CD4-positive, alpha-beta T cell (primary cell): ENCODE data around the gene LRP2. TPM values are rescaled to one million over a fixed set of nuclear protein-coding genes. Genes with fewer than 3 reads are reported as not detected.

Source experiments
- ATAC-seq: fragments of 200-7000 bp; cut with Tn5 transposase; one replicate; pipeline ENCODE4 v1.10.0; 2022; ENCODE audit warnings: mild to moderate bottlenecking; ENCODE audit not compliant: poor library complexity
- CTCF ChIA-PET: fragments of 350-600 bp; sonication (Branson Sonifier 250); formaldehyde crosslinking; loops from one replicate; lab custom pipeline; 2021; ENCODE audit warnings: antibody characterized with exemption, inconsistent platforms; lab: Charles Lee
- POLR2A ChIA-PET: fragments of 350-600 bp; sonication (Branson Sonifier 250); formaldehyde crosslinking; loops from one replicate; lab custom pipeline; 2021; ENCODE audit warnings: antibody characterized with exemption, inconsistent platforms; lab: Charles Lee
- DNase-seq, 14 experiments: peaks; one replicate each; pipeline ENCODE4 v3.0.0-alpha.2; 2013 to 2020; ENCODE audit warnings: mixed read lengths in 2 of 14
- H3K27ac ChIP-seq, 2 donors: one replicate each; pipeline versions ENCODE4 v1.5.1 to v1.7.0; 2013; ENCODE audit warnings: low read length in 2 of 2, low read depth in 1 of 2, mild to moderate bottlenecking in 1 of 2
- H3K27me3 ChIP-seq, 2 experiments: 1 replicate in 1 of 2; 2 replicates in 1 of 2; pipeline versions ENCODE4 v1.6.1 to v1.7.0; 2013; ENCODE audit warnings: low read length in 2 of 2, control low read depth in 1 of 2, mild to moderate bottlenecking in 1 of 2, moderate library complexity in 1 of 2; ENCODE audit not compliant: insufficient read depth in 2 of 2, control insufficient read depth in 1 of 2
- H3K36me3 ChIP-seq: one replicate; pipeline ENCODE4 v1.6.1; 2013; ENCODE audit warnings: low read length, control low read depth; ENCODE audit not compliant: insufficient read depth
- H3K4me1 ChIP-seq: one replicate; pipeline ENCODE4 v1.6.1; 2013; ENCODE audit warnings: low read length, control low read depth; ENCODE audit not compliant: insufficient read depth
- H3K4me3 ChIP-seq: one replicate; pipeline ENCODE4 v1.5.1; 2013; ENCODE audit warnings: mild to moderate bottlenecking, low read length, moderate library complexity
- H3K9me3 ChIP-seq, 2 experiments: 1 replicate in 1 of 2; 2 replicates in 1 of 2; pipeline versions ENCODE4 v1.6.1 to v1.7.0; 2013; ENCODE audit warnings: low read length in 2 of 2, mild to moderate bottlenecking in 2 of 2, control low read depth in 1 of 2, moderate library complexity in 1 of 2; ENCODE audit not compliant: control insufficient read depth in 1 of 2, insufficient read depth in 1 of 2
- H3K27ac Mint-ChIP-seq: one replicate; pipeline ENCODE4 v1.8.0; 2020; ENCODE audit warnings: mixed read lengths
- H3K27me3 Mint-ChIP-seq: one replicate; pipeline ENCODE4 v1.8.0; 2021; ENCODE audit warnings: mixed read lengths
- H3K36me3 Mint-ChIP-seq: one replicate; pipeline ENCODE4 v1.8.0; 2021; ENCODE audit warnings: low read depth, mixed read lengths
- H3K4me1 Mint-ChIP-seq: one replicate; pipeline ENCODE4 v1.8.0; 2021; ENCODE audit warnings: low read depth, mixed read lengths
- H3K4me3 Mint-ChIP-seq: one replicate; pipeline ENCODE4 v1.8.0; 2020; ENCODE audit warnings: mild to moderate bottlenecking, mixed read lengths
- H3K9me3 Mint-ChIP-seq: one replicate; pipeline ENCODE4 v1.8.0; 2020; ENCODE audit warnings: mixed read lengths
- intact Hi-C, 2 experiments: fragments of 100-400 bp; cut with DNase I in 1 of 2; cut with micrococcal nuclease in 1 of 2; formaldehyde crosslinking; loops; one replicate each; pipeline versions ENCODE4 v1.15.1 to v1.9.0; 2023 to 2025; cut with DNase I, micrococcal nuclease
- total RNA-seq, 174 experiments: library from RNA in 2 of 174; stranded (reverse) in 2 of 174; gene quantifications; one replicate each; pipeline ENCODE4 v1.2.3 and lab custom pipeline; 2021 to 2026
- TF ChIP-seq, protein P1 (sequence below): fragments of 200-600 bp; IDR thresholded peaks from one replicate; pipeline ENCODE4 v1.8.0; 2022; ENCODE audit warnings: antibody characterized with exemption, mild to moderate bottlenecking

LRP2 gene
- total RNA-seq, 2 experiments from 2014 or later: 0.03 TPM; not detected in 1

GRCh38 chr2:169258045-169258601 lies 104.2 kb downstream of the LRP2 start:
- H3K4me1 Mint-ChIP-seq: no peaks in the 10 kb centered on the region
- TF ChIP-seq, protein P1, sequence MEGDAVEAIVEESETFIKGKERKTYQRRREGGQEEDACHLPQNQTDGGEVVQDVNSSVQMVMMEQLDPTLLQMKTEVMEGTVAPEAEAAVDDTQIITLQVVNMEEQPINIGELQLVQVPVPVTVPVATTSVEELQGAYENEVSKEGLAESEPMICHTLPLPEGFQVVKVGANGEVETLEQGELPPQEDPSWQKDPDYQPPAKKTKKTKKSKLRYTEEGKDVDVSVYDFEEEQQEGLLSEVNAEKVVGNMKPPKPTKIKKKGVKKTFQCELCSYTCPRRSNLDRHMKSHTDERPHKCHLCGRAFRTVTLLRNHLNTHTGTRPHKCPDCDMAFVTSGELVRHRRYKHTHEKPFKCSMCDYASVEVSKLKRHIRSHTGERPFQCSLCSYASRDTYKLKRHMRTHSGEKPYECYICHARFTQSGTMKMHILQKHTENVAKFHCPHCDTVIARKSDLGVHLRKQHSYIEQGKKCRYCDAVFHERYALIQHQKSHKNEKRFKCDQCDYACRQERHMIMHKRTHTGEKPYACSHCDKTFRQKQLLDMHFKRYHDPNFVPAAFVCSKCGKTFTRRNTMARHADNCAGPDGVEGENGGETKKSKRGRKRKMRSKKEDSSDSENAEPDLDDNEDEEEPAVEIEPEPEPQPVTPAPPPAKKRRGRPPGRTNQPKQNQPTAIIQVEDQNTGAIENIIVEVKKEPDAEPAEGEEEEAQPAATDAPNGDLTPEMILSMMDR: no peak
- ChIA-PET POLR2A (no interaction called here), CTCF (interaction anchor here (0.7 kb wide), 1 partner anchor 19 kb away, joined by 3 read pairs; no protein-coding TSS in a partner anchor)
- peaks cover 10% of the 10 kb centered on the region for H3K27me3 Mint-ChIP-seq
- H3K27me3 ChIP-seq: peaks cover 0 to 5% of the 10 kb centered on the region in 2 experiments
- H3K27ac ChIP-seq: no peak overlapping the region
- H3K4me1 ChIP-seq: no peaks in the 10 kb centered on the region
- H3K9me3 Mint-ChIP-seq: no peaks in the 10 kb centered on the region
- DNase-seq: no peak
- ATAC-seq: no peak
- H3K4me3 ChIP-seq: no peak overlapping the region
- H3K9me3 ChIP-seq: no peaks in the 10 kb centered on the region
- no peak overlapping the region for H3K27ac Mint-ChIP-seq
- H3K4me3 Mint-ChIP-seq: no peak overlapping the region
- no peaks in the 10 kb centered on the region for H3K36me3 Mint-ChIP-seq
- intact Hi-C loops: no loop called here
- no peaks in the 10 kb centered on the region for H3K36me3 ChIP-seq

GRCh38 chr2:169254774-169255173 lies 107.6 kb downstream of the LRP2 start:
- Mint-ChIP-seq H3K27ac (no peak overlapping the region), H3K4me3 (no peak overlapping the region), H3K9me3 (no peaks in the 10 kb centered on the region), H3K4me1 (no peaks in the 10 kb centered on the region), H3K36me3 (no peaks in the 10 kb centered on the region), H3K27me3 (peaks cover 5% of the 10 kb centered on the region)
- POLR2A ChIA-PET: no interaction called here
- CTCF ChIA-PET: no interaction called here
- DNase-seq (no peak), ATAC-seq (no peak)
- TF ChIP-seq, protein P1: no peak
- intact Hi-C loops: no loop called here
- H3K27ac ChIP-seq: no peak overlapping the region
- H3K4me3 ChIP-seq: no peak overlapping the region
- H3K27me3 ChIP-seq: no peaks in the 10 kb centered on the region
- no peaks in the 10 kb centered on the region for H3K9me3 ChIP-seq
- H3K36me3 ChIP-seq: no peaks in the 10 kb centered on the region
- H3K4me1 ChIP-seq: no peaks in the 10 kb centered on the region

GRCh38 chr2:169247211-169247610 lies 115.1 kb downstream of the LRP2 start:
- TF ChIP-seq, protein P1: no peak
- no peaks in the 10 kb centered on the region for H3K36me3 Mint-ChIP-seq
- no peaks in the 10 kb centered on the region for H3K4me1 Mint-ChIP-seq
- intact Hi-C loops: no loop called here
- H3K27me3 Mint-ChIP-seq: no peaks in the 10 kb centered on the region
- no peaks in the 10 kb centered on the region for H3K9me3 Mint-ChIP-seq
- H3K27ac ChIP-seq: no peak overlapping the region
- no peak overlapping the region for H3K4me3 Mint-ChIP-seq
- no peaks in the 10 kb centered on the region for H3K4me1 ChIP-seq
- H3K36me3 ChIP-seq: no peaks in the 10 kb centered on the region
- H3K27me3 ChIP-seq: no peaks in the 10 kb centered on the region
- no peak for DNase-seq
- POLR2A ChIA-PET: no interaction called here
- no peak overlapping the region for H3K4me3 ChIP-seq
- CTCF ChIA-PET: no interaction called here
- no peaks in the 10 kb centered on the region for H3K9me3 ChIP-seq
- no peak for ATAC-seq
- no peak overlapping the region for H3K27ac Mint-ChIP-seq
